Lower leg skin (tissue), 3 donors: ENCODE measurements around the gene JAG2.

Experiments
- POLR2A ChIP-seq, 2 donors: fragments of 450-650 bp; IDR thresholded peaks; one replicate each; pipeline ENCODE4 v1.6.1; 2016 to 2017; ENCODE audit warnings: antibody characterized with exemption in 2 of 2, mild to moderate bottlenecking in 1 of 2, moderate library complexity in 1 of 2
- TF ChIP-seq, protein P1 (sequence below), 3 donors: fragments of 450-650 bp; IDR thresholded peaks; one replicate each; pipeline ENCODE4 v1.5.1; 2016; ENCODE audit warnings: antibody characterized with exemption in 3 of 3, mild to moderate bottlenecking in 3 of 3, moderate library complexity in 2 of 3

DNA sequence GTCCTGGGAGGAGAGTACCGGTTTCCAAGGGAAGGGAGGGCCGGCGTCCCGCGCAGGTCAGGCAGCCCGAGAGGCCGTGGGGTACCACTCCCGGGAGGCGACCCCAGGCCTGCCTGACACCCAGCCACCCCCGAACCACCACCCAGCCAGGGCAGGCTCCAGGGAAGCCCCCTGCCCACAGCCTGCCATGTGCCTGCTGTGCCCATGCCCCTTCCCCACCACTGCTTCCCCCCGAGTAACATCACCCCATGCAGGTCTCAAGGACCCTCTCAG lies 10.2 kb upstream of the JAG2 start:
- TF ChIP-seq, protein P1, sequence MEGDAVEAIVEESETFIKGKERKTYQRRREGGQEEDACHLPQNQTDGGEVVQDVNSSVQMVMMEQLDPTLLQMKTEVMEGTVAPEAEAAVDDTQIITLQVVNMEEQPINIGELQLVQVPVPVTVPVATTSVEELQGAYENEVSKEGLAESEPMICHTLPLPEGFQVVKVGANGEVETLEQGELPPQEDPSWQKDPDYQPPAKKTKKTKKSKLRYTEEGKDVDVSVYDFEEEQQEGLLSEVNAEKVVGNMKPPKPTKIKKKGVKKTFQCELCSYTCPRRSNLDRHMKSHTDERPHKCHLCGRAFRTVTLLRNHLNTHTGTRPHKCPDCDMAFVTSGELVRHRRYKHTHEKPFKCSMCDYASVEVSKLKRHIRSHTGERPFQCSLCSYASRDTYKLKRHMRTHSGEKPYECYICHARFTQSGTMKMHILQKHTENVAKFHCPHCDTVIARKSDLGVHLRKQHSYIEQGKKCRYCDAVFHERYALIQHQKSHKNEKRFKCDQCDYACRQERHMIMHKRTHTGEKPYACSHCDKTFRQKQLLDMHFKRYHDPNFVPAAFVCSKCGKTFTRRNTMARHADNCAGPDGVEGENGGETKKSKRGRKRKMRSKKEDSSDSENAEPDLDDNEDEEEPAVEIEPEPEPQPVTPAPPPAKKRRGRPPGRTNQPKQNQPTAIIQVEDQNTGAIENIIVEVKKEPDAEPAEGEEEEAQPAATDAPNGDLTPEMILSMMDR (IDR thresholded peaks at IDR 0.05), result no peak
- TF ChIP-seq POLR2A (IDR thresholded peaks at IDR 0.05), result no peak
